HCT116 (cell line): ENCODE measurements around the gene ATM. TPM values are rescaled to one million over a fixed set of nuclear protein-coding genes. Genes with fewer than 3 reads are reported as not detected.

Source experiments
- ATAC-seq: fragments of 200-7000 bp; cut with Tn5 transposase; 2 replicates; pipeline ENCODE4 v1.9.1; 2020; ENCODE audit warnings: mild to moderate bottlenecking, moderate library complexity
- BruUV-seq: library from RNA; stranded (reverse); fragments of 400-500 nt; replicated peaks from 2 replicates; lab custom pipeline; 2021; lab: Mats Ljungman, UMichigan
- CTCF ChIA-PET: fragments of 300-600 bp; sonication (Branson Sonifier 250); formaldehyde crosslinking; loops from one replicate; lab custom pipeline; 2021; ENCODE audit warnings: antibody characterized with exemption; lab: Charles Lee
- POLR2A ChIA-PET: fragments of 300-600, 350-600 bp; sonication (Branson Sonifier 250); formaldehyde crosslinking; loops from one replicate; lab custom pipeline; 2021; ENCODE audit warnings: antibody characterized with exemption; lab: Charles Lee
- RAD21 ChIA-PET, 2 experiments: fragments of 300-600 bp; sonication (Branson Sonifier 250); formaldehyde crosslinking; loops; one replicate each; lab custom pipeline; 2023; ENCODE audit warnings: low total read pairs in 2 of 2; ENCODE audit not compliant: uncharacterized antibody in 2 of 2, unreplicated experiment in 2 of 2, low non-redundant PET in 1 of 2; lab: Charles Lee
- DNase-seq: peaks from one replicate; pipeline ENCODE4 v3.0.0-alpha.2; 2010; ENCODE audit warnings: low read depth, low spot score
- H2AFZ ChIP-seq: fragments of 200-600 bp; shearing (Covaris generic), sonication (generic); 2 replicates; pipeline ENCODE4 v1.6.1; 2017; ENCODE audit warnings: low read depth, mixed run types, mixed read lengths, antibody characterized with exemption, low read length; ENCODE audit not compliant: poor library complexity, severe bottlenecking
- H3K27ac ChIP-seq: 2 replicates; pipeline ENCODE4 v1.5.1; 2012; ENCODE audit warnings: low read depth, low read length
- H3K27me3 ChIP-seq: fragments of 200-600 bp; sonication (generic); 2 replicates; pipeline ENCODE4 v1.6.1; 2016; ENCODE audit warnings: mixed run types, low read length, mixed read lengths; ENCODE audit not compliant: insufficient read depth
- H3K36me3 ChIP-seq, 2 experiments: fragments of 200-500 bp in 1 of 2; fragments of 200-600 bp in 1 of 2; sonication (Bioruptor generic) in 1 of 2; sonication (generic) in 1 of 2; 2 replicates each; pipeline versions ENCODE4 v1.5.1 to v1.6.1; 2014 to 2016; ENCODE audit warnings: low read length in 2 of 2, inconsistent platforms in 1 of 2, mixed read lengths in 1 of 2, mixed run types in 1 of 2; ENCODE audit not compliant: insufficient read depth in 2 of 2, control insufficient read depth in 1 of 2
- H3K4me1 ChIP-seq, 2 experiments: fragments of 200-600 bp in 1 of 2; sonication (generic) in 1 of 2; 2 replicates each; pipeline versions ENCODE4 v1.5.1 to v1.6.1; 2012 to 2017; ENCODE audit warnings: low read length in 2 of 2, inconsistent platforms in 1 of 2, mild to moderate bottlenecking in 1 of 2, mixed read lengths in 1 of 2, mixed run types in 1 of 2, moderate library complexity in 1 of 2; ENCODE audit not compliant: insufficient read depth in 2 of 2, control insufficient read depth in 1 of 2
- H3K4me2 ChIP-seq: fragments of 200-600 bp; sonication (generic); 2 replicates; pipeline ENCODE4 v1.6.1; 2017; ENCODE audit warnings: mixed run types, low read length, mixed read lengths
- H3K4me3 ChIP-seq, 2 experiments: fragments of 200-600 bp in 1 of 2; sonication (generic) in 1 of 2; replicated peaks in 1 of 2; 2 replicates each; pipeline ENCODE4 v1.5.1; 2011 to 2016; ENCODE audit warnings: low read length in 2 of 2, control low read depth in 1 of 2, low read depth in 1 of 2, mild to moderate bottlenecking in 1 of 2, mixed read lengths in 1 of 2, mixed run types in 1 of 2
- H3K79me2 ChIP-seq: fragments of 200-600 bp; sonication (generic); 2 replicates; pipeline ENCODE4 v1.6.1; 2017; ENCODE audit warnings: mild to moderate bottlenecking, mixed run types, low read length, moderate library complexity, mixed read lengths; ENCODE audit not compliant: insufficient read depth
- H3K9ac ChIP-seq: fragments of 200-600 bp; sonication (generic); 2 replicates; pipeline ENCODE4 v1.6.1; 2016; ENCODE audit warnings: low read length, mixed read lengths
- H3K9me2 ChIP-seq: fragments of 200-600 bp; sonication (generic), shearing (Covaris generic); 2 replicates; pipeline ENCODE4 v1.6.1; 2017; ENCODE audit warnings: mixed run types, mild to moderate bottlenecking, moderate library complexity; ENCODE audit not compliant: insufficient read depth
- H3K9me3 ChIP-seq, 2 experiments: fragments of 200-500 bp in 1 of 2; fragments of 200-600 bp in 1 of 2; sonication (Bioruptor generic) in 1 of 2; sonication (generic) in 1 of 2; 2 replicates each; pipeline ENCODE4 v1.6.1; 2014 to 2017; ENCODE audit warnings: low read length in 2 of 2, mixed read lengths in 2 of 2, inconsistent platforms in 1 of 2, low read depth in 1 of 2, mild to moderate bottlenecking in 1 of 2, mixed run types in 1 of 2, moderate library complexity in 1 of 2; ENCODE audit not compliant: control insufficient read depth in 1 of 2, insufficient read depth in 1 of 2
- H4K20me1 ChIP-seq: fragments of 200-600 bp; sonication (generic), shearing (Covaris generic); 2 replicates; pipeline ENCODE4 v1.6.1; 2017; ENCODE audit warnings: mixed run types, mild to moderate bottlenecking, moderate library complexity; ENCODE audit not compliant: insufficient read depth
- ATF3 ChIP-seq: IDR thresholded peaks from 2 replicates; pipeline ENCODE4 v1.6.1; 2012
- CEBPB ChIP-seq: IDR thresholded peaks from 2 replicates; pipeline ENCODE4 v1.6.1; 2012; ENCODE audit warnings: low read depth
- EZH2phosphoT487 ChIP-seq: fragments of 200-600 bp; IDR thresholded peaks from 2 replicates; pipeline ENCODE4 v1.6.1; 2018; ENCODE audit warnings: antibody characterized with exemption, borderline replicate concordance
- POLR2AphosphoS5 ChIP-seq: IDR thresholded peaks from 2 replicates; pipeline ENCODE4 v1.6.1; 2011; ENCODE audit warnings: mild to moderate bottlenecking, low read depth, low read length, moderate library complexity
- RAD21 ChIP-seq: IDR thresholded peaks from 2 replicates; pipeline ENCODE4 v1.6.1; 2012; ENCODE audit warnings: low read depth, mild to moderate bottlenecking
- SIN3A ChIP-seq: IDR thresholded peaks from 2 replicates; pipeline ENCODE4 v1.6.1; 2012; ENCODE audit warnings: low read depth
- YY1 ChIP-seq: IDR thresholded peaks from 2 replicates; pipeline ENCODE4 v1.6.1; 2011; ENCODE audit warnings: low read length, low read depth, moderate library complexity, mild to moderate bottlenecking; ENCODE audit not compliant: insufficient replicate concordance; ENCODE audit errors: extremely low read depth
- ZFX ChIP-seq: fragments of 450-650 bp; IDR thresholded peaks from 2 replicates; pipeline ENCODE4 v1.6.1; 2017
- intact Hi-C: fragments of 100-400 bp; cut with micrococcal nuclease; formaldehyde crosslinking; loops from 2 replicates; pipeline ENCODE4 v1.10.0; 2022
- total RNA-seq: library from RNA; stranded (reverse); gene quantifications from one replicate; pipeline ENCODE4 v1.2.1, GENCODE V29; 2021; ENCODE audit not compliant: unreplicated experiment
- TF ChIP-seq, protein P1 (sequence below), 3 experiments: fragments of 200-600 bp in 1 of 3; sonication (generic) in 1 of 3; IDR thresholded peaks in 2 of 3; conservative IDR thresholded peaks in 1 of 3; 2 replicates each; pipeline ENCODE4 v1.5.1; 2012 to 2017; ENCODE audit warnings: low read depth in 2 of 3, low read length in 2 of 3, antibody characterized with exemption in 1 of 3, borderline replicate concordance in 1 of 3, control low read depth in 1 of 3, mild to moderate bottlenecking in 1 of 3, mixed read lengths in 1 of 3, mixed run types in 1 of 3, moderate library complexity in 1 of 3; ENCODE audit not compliant: insufficient read depth in 1 of 3

ATM gene
- total RNA-seq, 1 experiment from 2014 or later, result 32.2 TPM

GRCh38 chr11:108196901-108197300 is 26.0 kb upstream of the ATM start:
- H4K20me1 ChIP-seq, result no peaks in the 10 kb centered on the region
- no peak overlapping the region for H3K27ac ChIP-seq
- H3K4me1 ChIP-seq, result peaks cover 0 to 10% of the 10 kb centered on the region in 2 experiments; a peak in 1 of 4 replicates
- no peak for TF ChIP-seq EZH2phosphoT487
- no peak for TF ChIP-seq RAD21
- TF ChIP-seq POLR2AphosphoS5, result no peak
- no peak for TF ChIP-seq CEBPB
- no peak for TF ChIP-seq SIN3A
- TF ChIP-seq, protein P1, sequence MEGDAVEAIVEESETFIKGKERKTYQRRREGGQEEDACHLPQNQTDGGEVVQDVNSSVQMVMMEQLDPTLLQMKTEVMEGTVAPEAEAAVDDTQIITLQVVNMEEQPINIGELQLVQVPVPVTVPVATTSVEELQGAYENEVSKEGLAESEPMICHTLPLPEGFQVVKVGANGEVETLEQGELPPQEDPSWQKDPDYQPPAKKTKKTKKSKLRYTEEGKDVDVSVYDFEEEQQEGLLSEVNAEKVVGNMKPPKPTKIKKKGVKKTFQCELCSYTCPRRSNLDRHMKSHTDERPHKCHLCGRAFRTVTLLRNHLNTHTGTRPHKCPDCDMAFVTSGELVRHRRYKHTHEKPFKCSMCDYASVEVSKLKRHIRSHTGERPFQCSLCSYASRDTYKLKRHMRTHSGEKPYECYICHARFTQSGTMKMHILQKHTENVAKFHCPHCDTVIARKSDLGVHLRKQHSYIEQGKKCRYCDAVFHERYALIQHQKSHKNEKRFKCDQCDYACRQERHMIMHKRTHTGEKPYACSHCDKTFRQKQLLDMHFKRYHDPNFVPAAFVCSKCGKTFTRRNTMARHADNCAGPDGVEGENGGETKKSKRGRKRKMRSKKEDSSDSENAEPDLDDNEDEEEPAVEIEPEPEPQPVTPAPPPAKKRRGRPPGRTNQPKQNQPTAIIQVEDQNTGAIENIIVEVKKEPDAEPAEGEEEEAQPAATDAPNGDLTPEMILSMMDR (IDR thresholded peaks at IDR 0.05 in 2 of 3, conservative IDR thresholded peaks at IDR 0.05 in 1 of 3; ENCODE audit: borderline replicate concordance in 1 of 3, insufficient read depth in 1 of 3, low read depth in 2 of 3, low read length in 2 of 3), result no peak
- H3K27me3 ChIP-seq, result no peaks in the 10 kb centered on the region
- ChIA-PET RAD21 (no interaction called here), POLR2A (no interaction called here), CTCF (no interaction called here)
- H3K4me2 ChIP-seq, result no peak overlapping the region
- H3K9me2 ChIP-seq, result no peaks in the 10 kb centered on the region
- no peak overlapping the region for H2AFZ ChIP-seq
- peaks cover 34% of the 10 kb centered on the region for H3K79me2 ChIP-seq
- DNase-seq, result no peak
- no TSS peak for BruUV-seq
- H3K4me3 ChIP-seq, result no peak overlapping the region
- ATAC-seq, result no peak
- intact Hi-C loops, result no loop called here
- no peak overlapping the region for H3K9ac ChIP-seq
- peaks cover 6 to 11% of the 10 kb centered on the region in 2 experiments; a peak in 3 of 4 replicates for H3K36me3 ChIP-seq
- no peaks in the 10 kb centered on the region for H3K9me3 ChIP-seq

GRCh38 chr11:108197351-108197750 is 25.5 kb upstream of the ATM start:
- intact Hi-C loops, result no loop called here
- CTCF ChIA-PET, result no interaction called here
- Histone ChIP-seq H3K4me2 (no peak overlapping the region), H2AFZ (no peak overlapping the region), H3K27me3 (no peaks in the 10 kb centered on the region), H4K20me1 (no peaks in the 10 kb centered on the region), H3K4me1 (peaks cover 0 to 10% of the 10 kb centered on the region in 2 experiments; a peak in 1 of 4 replicates), H3K9me3 (no peaks in the 10 kb centered on the region), H3K79me2 (peaks cover 36% of the 10 kb centered on the region), H3K9ac (no peak overlapping the region), H3K9me2 (no peaks in the 10 kb centered on the region), H3K27ac (no peak overlapping the region), H3K36me3 (peaks cover 6 to 9% of the 10 kb centered on the region in 2 experiments; a peak in 3 of 4 replicates), H3K4me3 (no peak overlapping the region)
- POLR2A ChIA-PET, result no interaction called here
- BruUV-seq, result no TSS peak
- RAD21 ChIA-PET, result no interaction called here
- no peak for ATAC-seq
- TF ChIP-seq YY1 (no peak), ATF3 (no peak), ZFX (no peak)
- no peak for DNase-seq
